Spleen (tissue), 7 donors: ENCODE measurements around the gene KCNH8.

Experiments
- POLR2A ChIP-seq, 3 donors: fragments of 450-650 bp; IDR thresholded peaks; one replicate each; pipeline ENCODE4 v1.5.1; 2017; ENCODE audit warnings: antibody characterized with exemption in 3 of 3, mild to moderate bottlenecking in 1 of 3
- POLR2AphosphoS5 ChIP-seq, 3 donors: sonication (generic); formaldehyde crosslinking; IDR thresholded peaks; one replicate each; pipeline ENCODE4 v1.5.1; 2017; ENCODE audit warnings: antibody characterized with exemption in 3 of 3
- TF ChIP-seq, protein P1 (sequence below), 11 experiments: fragments of 200-600 bp in 7 of 11; fragments of 450-650 bp in 4 of 11; sonication (generic) in 4 of 11; IDR thresholded peaks in 8 of 11; conservative IDR thresholded peaks in 3 of 11; 1 replicate in 7 of 11; 2 replicates in 4 of 11; pipeline versions ENCODE4 v1.4.0 to v1.8.0; 2016 to 2021; ENCODE audit warnings: antibody characterized with exemption in 11 of 11, inconsistent platforms in 4 of 11, mild to moderate bottlenecking in 1 of 11
- donor health status: DM: no; HTN: no; CAD: no; lungs with moderate emphysema.
- donor health status: DM: no; HTN: no; CAD: no.
- donor health status: DM: no; HTN: no; CAD: no.

- TF ChIP-seq, protein P1, sequence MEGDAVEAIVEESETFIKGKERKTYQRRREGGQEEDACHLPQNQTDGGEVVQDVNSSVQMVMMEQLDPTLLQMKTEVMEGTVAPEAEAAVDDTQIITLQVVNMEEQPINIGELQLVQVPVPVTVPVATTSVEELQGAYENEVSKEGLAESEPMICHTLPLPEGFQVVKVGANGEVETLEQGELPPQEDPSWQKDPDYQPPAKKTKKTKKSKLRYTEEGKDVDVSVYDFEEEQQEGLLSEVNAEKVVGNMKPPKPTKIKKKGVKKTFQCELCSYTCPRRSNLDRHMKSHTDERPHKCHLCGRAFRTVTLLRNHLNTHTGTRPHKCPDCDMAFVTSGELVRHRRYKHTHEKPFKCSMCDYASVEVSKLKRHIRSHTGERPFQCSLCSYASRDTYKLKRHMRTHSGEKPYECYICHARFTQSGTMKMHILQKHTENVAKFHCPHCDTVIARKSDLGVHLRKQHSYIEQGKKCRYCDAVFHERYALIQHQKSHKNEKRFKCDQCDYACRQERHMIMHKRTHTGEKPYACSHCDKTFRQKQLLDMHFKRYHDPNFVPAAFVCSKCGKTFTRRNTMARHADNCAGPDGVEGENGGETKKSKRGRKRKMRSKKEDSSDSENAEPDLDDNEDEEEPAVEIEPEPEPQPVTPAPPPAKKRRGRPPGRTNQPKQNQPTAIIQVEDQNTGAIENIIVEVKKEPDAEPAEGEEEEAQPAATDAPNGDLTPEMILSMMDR (IDR thresholded peaks at IDR 0.05 in 8 of 11, conservative IDR thresholded peaks at IDR 0.05 in 3 of 11) = no peak
- TF ChIP-seq POLR2A (IDR thresholded peaks at IDR 0.05) = no peak
- TF ChIP-seq POLR2AphosphoS5 (IDR thresholded peaks at IDR 0.05) = no peak
These were observed 37.9 kb upstream of the KCNH8 start for GRCh38 chr3:19110335-19110895.
